ENCODE results near the gene ZSWIM5.

DNA sequence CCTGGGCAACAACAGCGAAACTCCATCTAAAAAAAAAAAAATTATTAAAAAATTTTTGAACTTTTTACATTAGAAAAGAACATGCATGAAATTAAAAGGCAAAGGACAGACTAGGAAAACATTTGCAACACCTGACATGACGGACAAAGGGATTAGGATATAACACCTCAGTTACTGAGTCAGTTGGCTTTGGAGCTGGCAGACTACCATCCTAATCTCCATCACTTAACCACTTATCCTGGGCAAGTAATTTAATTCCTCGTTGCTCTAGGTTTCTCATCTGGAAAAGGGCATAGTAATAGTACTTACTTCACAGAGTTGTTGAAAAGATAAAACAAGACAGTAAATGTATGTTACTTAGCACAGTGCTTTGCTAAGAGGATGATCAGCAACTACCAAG is 207.2 kb downstream of the ZSWIM5 start:
- TF ChIP-seq POLR2A (IDR thresholded peaks at IDR 0.05; ENCODE audit: low read depth, low read length), result no peak
- TF ChIP-seq POLR2AphosphoS5 (IDR thresholded peaks at IDR 0.05; ENCODE audit: low read depth, low read length), result no peak
- TF ChIP-seq TAF1 (IDR thresholded peaks at IDR 0.05; ENCODE audit: borderline replicate concordance, low read depth, low read length), result no peak

Data from GM12892 (cell line).